Activated T-helper 17 cell treated with anti-CD3 and anti-CD28 coated beads, Interleukin-2, amount 50 U/mL, for 72 hours (primary cell): ENCODE data around the gene FBXL20. TPM values are rescaled to one million over a fixed set of nuclear protein-coding genes. Genes with fewer than 3 reads are reported as not detected.

Experiments
- ATAC-seq: fragments of 150-1000 bp; cut with Tn5 transposase; replicated peaks from 2 replicates; pipeline ENCODE4 v1.10.0; 2021; ENCODE audit warnings: mild to moderate bottlenecking, moderate library complexity
- H3K27ac Mint-ChIP-seq: one replicate; pipeline ENCODE4 v1.8.0; 2022; ENCODE audit warnings: mixed read lengths
- H3K27me3 Mint-ChIP-seq: one replicate; pipeline ENCODE4 v1.8.0; 2022; ENCODE audit warnings: mixed read lengths
- H3K36me3 Mint-ChIP-seq: one replicate; pipeline ENCODE4 v1.8.0; 2022; ENCODE audit warnings: low read depth, mild to moderate bottlenecking, mixed read lengths
- H3K4me1 Mint-ChIP-seq: one replicate; pipeline ENCODE4 v1.8.0; 2022; ENCODE audit warnings: mixed read lengths
- H3K4me3 Mint-ChIP-seq: one replicate; pipeline ENCODE4 v1.8.0; 2022; ENCODE audit warnings: mild to moderate bottlenecking, mixed read lengths
- H3K9me3 Mint-ChIP-seq: one replicate; pipeline ENCODE4 v1.8.0; 2022; ENCODE audit warnings: mixed read lengths
- total RNA-seq, 2 donors: library from RNA; stranded (reverse); gene quantifications; one replicate each; pipeline ENCODE4 v1.2.3, GENCODE V29; 2022

The FBXL20 gene
- total RNA-seq, 2 donors from 2014 or later: 20.2 to 20.7 TPM

- ATAC-seq: no peak
- no peak overlapping the region for H3K4me3 Mint-ChIP-seq
- H3K9me3 Mint-ChIP-seq: no peaks in the 10 kb centered on the region
- H3K36me3 Mint-ChIP-seq: no peaks in the 10 kb centered on the region
- no peak overlapping the region for H3K27ac Mint-ChIP-seq
- peaks cover 7% of the 10 kb centered on the region for H3K4me1 Mint-ChIP-seq
- peaks cover 6% of the 10 kb centered on the region for H3K27me3 Mint-ChIP-seq
These were observed 189.1 kb downstream of the FBXL20 start for GRCh38 chr17:39212195-39212810.

GRCh38 chr17:39210093-39210434 lies 191.4 kb downstream of the FBXL20 start:
- Mint-ChIP-seq H3K27ac (peak overlapping the region; percentile 33), H3K4me1 (peaks cover 7% of the 10 kb centered on the region), H3K36me3 (peaks cover 2% of the 10 kb centered on the region), H3K9me3 (no peaks in the 10 kb centered on the region), H3K27me3 (no peaks in the 10 kb centered on the region), H3K4me3 (peak overlapping the region; percentile 70)
- ATAC-seq: no peak

- H3K4me3 Mint-ChIP-seq: peak overlapping the region; percentile 70
- H3K27ac Mint-ChIP-seq: no peak overlapping the region
- peaks cover 7% of the 10 kb centered on the region for H3K4me1 Mint-ChIP-seq
- H3K36me3 Mint-ChIP-seq: peaks cover 8% of the 10 kb centered on the region
- no peaks in the 10 kb centered on the region for H3K9me3 Mint-ChIP-seq
- H3K27me3 Mint-ChIP-seq: no peaks in the 10 kb centered on the region
- ATAC-seq: peak; percentile 87
These were observed 191.9 kb downstream of the FBXL20 start for GRCh38 chr17:39209317-39210092.

- H3K4me3 Mint-ChIP-seq: peak overlapping the region; percentile 70
- H3K9me3 Mint-ChIP-seq: no peaks in the 10 kb centered on the region
- H3K4me1 Mint-ChIP-seq: peaks cover 8% of the 10 kb centered on the region
- peaks cover 14% of the 10 kb centered on the region for H3K36me3 Mint-ChIP-seq
- H3K27ac Mint-ChIP-seq: no peak overlapping the region
- ATAC-seq: no peak
- no peaks in the 10 kb centered on the region for H3K27me3 Mint-ChIP-seq
These were observed 192.5 kb downstream of the FBXL20 start for GRCh38 chr17:39208893-39209292.

GRCh38 chr17:39208136-39208535 lies 193.3 kb downstream of the FBXL20 start:
- H3K4me3 Mint-ChIP-seq: peak overlapping the region; percentile 70
- H3K36me3 Mint-ChIP-seq: peaks cover 21% of the 10 kb centered on the region
- peaks cover 11% of the 10 kb centered on the region for H3K4me1 Mint-ChIP-seq
- H3K9me3 Mint-ChIP-seq: no peaks in the 10 kb centered on the region
- H3K27me3 Mint-ChIP-seq: no peaks in the 10 kb centered on the region
- ATAC-seq: peak; percentile 16
- H3K27ac Mint-ChIP-seq: no peak overlapping the region

GRCh38 chr17:39205112-39205526 lies 196.3 kb downstream of the FBXL20 start:
- Mint-ChIP-seq H3K36me3 (peaks cover 52% of the 10 kb centered on the region), H3K4me3 (peak overlapping the region; percentile 20), H3K27ac (peak overlapping the region; percentile 58), H3K9me3 (no peaks in the 10 kb centered on the region), H3K27me3 (no peaks in the 10 kb centered on the region), H3K4me1 (peaks cover 20% of the 10 kb centered on the region)
- ATAC-seq: no peak

GRCh38 chr17:39204245-39204644 lies 197.2 kb downstream of the FBXL20 start:
- Mint-ChIP-seq H3K36me3 (peaks cover 56% of the 10 kb centered on the region), H3K4me1 (peaks cover 20% of the 10 kb centered on the region), H3K4me3 (peak overlapping the region; percentile 20), H3K27ac (peak overlapping the region; percentile 58), H3K27me3 (no peaks in the 10 kb centered on the region), H3K9me3 (no peaks in the 10 kb centered on the region)
- no peak for ATAC-seq

Other genes starting within 250 kb of the FBXL20 start
- gene PLXDC1, start 250.0 kb downstream of the FBXL20 start, total RNA-seq: 1 to 10 TPM in 1 of 2 donors, under 1 TPM in 1; 0.41 to 2.1 TPM
- gene ARL5C, start 235.5 kb downstream of the FBXL20 start, total RNA-seq: not detected
- 10 to 100 TPM; 22.6 to 24.2 TPM for gene CACNB1, start 204.0 kb downstream of the FBXL20 start, total RNA-seq
- 1,000 to 10,000 TPM; 2,432 to 2,485 TPM for gene RPL19, start 201.3 kb downstream of the FBXL20 start, total RNA-seq
- not detected for gene STAC2, start 175.7 kb downstream of the FBXL20 start, total RNA-seq
- gene MED1, start 49.6 kb upstream of the FBXL20 start, total RNA-seq: 10 to 100 TPM; 50.4 to 69.0 TPM
- gene CDK12, start 59.9 kb upstream of the FBXL20 start, total RNA-seq: 10 to 100 TPM; 63.7 to 81.9 TPM
- not detected for gene NEUROD2, start 206.3 kb upstream of the FBXL20 start, total RNA-seq
- gene PPP1R1B, start 225.3 kb upstream of the FBXL20 start, total RNA-seq: not detected
- gene STARD3, start 235.5 kb upstream of the FBXL20 start, total RNA-seq: 10 to 100 TPM; 59.8 to 76.0 TPM